ENCODE measurements around the gene SLC10A7. TPM values are rescaled to one million over a fixed set of nuclear protein-coding genes. Genes with fewer than 3 reads are reported as not detected.

The SLC10A7 gene
- total and polyA plus RNA-seq, 2 donors (not counting 1 experiment from before 2014, with no cell fraction given), result 5.7 to 18.3 TPM

GRCh38 chr4:146469022-146469421 is 52.7 kb downstream of the SLC10A7 start:
- H3K4me3 Mint-ChIP-seq, result no peak overlapping the region
- no peak overlapping the region for H3K27ac Mint-ChIP-seq
- peaks cover 2 to 4% of the 10 kb centered on the region in 2 experiments for H3K36me3 ChIP-seq (replicated peaks in 1 of 2; ENCODE audit: control extremely low read depth in 1 of 2, control insufficient read depth in 1 of 2, extremely low read depth in 1 of 2, insufficient read depth in 2 of 2, low read length in 1 of 2)
- intact Hi-C loops (cut with micrococcal nuclease), result no loop called here
- no peaks in the 10 kb centered on the region for H3K9me3 ChIP-seq (ENCODE audit: control extremely low read depth in 1 of 3, control insufficient read depth in 2 of 3, insufficient read depth in 1 of 3, low read length in 2 of 3)
- no peak overlapping the region for H3K4me3 ChIP-seq (ENCODE audit: control extremely low read depth in 1 of 5, extremely low read depth in 1 of 5, insufficient read depth in 1 of 5, low read depth in 2 of 5, low read length in 4 of 5)
- H3K27me3 Mint-ChIP-seq, result no peaks in the 10 kb centered on the region
- DNase-seq, result no peak
- H3K9ac ChIP-seq (ENCODE audit: low read length), result no peak overlapping the region
- ATAC-seq (ENCODE audit: low read depth), result no peak
- ChIA-PET POLR2A (no interaction called here), CTCF (no interaction called here)
- no peaks in the 10 kb centered on the region for H3K27me3 ChIP-seq (replicated peaks in 1 of 4; ENCODE audit: control extremely low read depth in 1 of 4, control insufficient read depth in 3 of 4, insufficient read depth in 4 of 4, low read length in 3 of 4)
- no peak overlapping the region for H3K27ac ChIP-seq (ENCODE audit: low read length in 2 of 2)
- H4K20me1 ChIP-seq (ENCODE audit: control insufficient read depth, insufficient read depth, low read length, poor library complexity, severe bottlenecking), result no peaks in the 10 kb centered on the region
- no peak overlapping the region for H2AFZ ChIP-seq (ENCODE audit: insufficient read depth, low read depth, low read length, poor library complexity, severe bottlenecking)
- H3K79me2 ChIP-seq (ENCODE audit: control insufficient read depth, insufficient read depth, low read length), result no peaks in the 10 kb centered on the region
- H3K4me2 ChIP-seq (replicated peaks; ENCODE audit: low read depth, low read length, poor library complexity, severe bottlenecking), result no peak overlapping the region
- no peaks in the 10 kb centered on the region for H3K9me3 Mint-ChIP-seq (ENCODE audit: insufficient read depth)
- TF ChIP-seq, protein P1, sequence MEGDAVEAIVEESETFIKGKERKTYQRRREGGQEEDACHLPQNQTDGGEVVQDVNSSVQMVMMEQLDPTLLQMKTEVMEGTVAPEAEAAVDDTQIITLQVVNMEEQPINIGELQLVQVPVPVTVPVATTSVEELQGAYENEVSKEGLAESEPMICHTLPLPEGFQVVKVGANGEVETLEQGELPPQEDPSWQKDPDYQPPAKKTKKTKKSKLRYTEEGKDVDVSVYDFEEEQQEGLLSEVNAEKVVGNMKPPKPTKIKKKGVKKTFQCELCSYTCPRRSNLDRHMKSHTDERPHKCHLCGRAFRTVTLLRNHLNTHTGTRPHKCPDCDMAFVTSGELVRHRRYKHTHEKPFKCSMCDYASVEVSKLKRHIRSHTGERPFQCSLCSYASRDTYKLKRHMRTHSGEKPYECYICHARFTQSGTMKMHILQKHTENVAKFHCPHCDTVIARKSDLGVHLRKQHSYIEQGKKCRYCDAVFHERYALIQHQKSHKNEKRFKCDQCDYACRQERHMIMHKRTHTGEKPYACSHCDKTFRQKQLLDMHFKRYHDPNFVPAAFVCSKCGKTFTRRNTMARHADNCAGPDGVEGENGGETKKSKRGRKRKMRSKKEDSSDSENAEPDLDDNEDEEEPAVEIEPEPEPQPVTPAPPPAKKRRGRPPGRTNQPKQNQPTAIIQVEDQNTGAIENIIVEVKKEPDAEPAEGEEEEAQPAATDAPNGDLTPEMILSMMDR (IDR thresholded peaks at IDR 0.05), result no peak
- TF ChIP-seq EZH2 (IDR thresholded peaks at IDR 0.05; ENCODE audit: borderline replicate concordance, insufficient read depth, low read depth, low read length, poor library complexity, severe bottlenecking), result no peak
- no peaks in the 10 kb centered on the region for H3K4me1 ChIP-seq (ENCODE audit: control insufficient read depth in 2 of 2, insufficient read depth in 2 of 2, low read length in 2 of 2)
- no peaks in the 10 kb centered on the region for H3K4me1 Mint-ChIP-seq
- no CpG with 5 or more reads among the region's 1 CpG for WGBS (ENCODE audit: insufficient coverage)

DNA sequence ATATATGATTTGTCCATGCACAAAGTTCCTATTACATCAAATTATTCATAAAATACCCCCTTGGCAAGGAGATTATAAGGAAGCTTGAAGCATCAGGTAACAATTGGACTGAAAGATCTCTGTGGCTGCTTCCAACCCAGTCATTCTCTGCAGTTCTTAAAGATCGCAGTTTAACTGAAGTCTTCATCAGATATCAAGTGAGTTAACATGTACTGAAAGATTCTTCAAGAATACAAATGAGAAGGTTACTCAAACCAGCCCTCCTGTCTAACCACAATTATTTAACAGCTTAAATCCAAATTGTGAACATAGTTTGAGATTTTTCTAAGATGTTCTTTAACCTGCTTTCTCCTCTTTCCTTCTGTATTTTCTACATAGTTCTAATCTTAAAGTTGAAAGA is 56.1 kb downstream of the SLC10A7 start:
- Mint-ChIP-seq H3K9me3 (ENCODE audit: insufficient read depth) (no peaks in the 10 kb centered on the region), H3K27ac (no peak overlapping the region), H3K4me3 (no peak overlapping the region), H3K4me1 (no peaks in the 10 kb centered on the region), H3K27me3 (no peaks in the 10 kb centered on the region)
- ChIA-PET POLR2A (no interaction called here), CTCF (no interaction called here)
- Histone ChIP-seq H3K79me2 (ENCODE audit: control insufficient read depth, insufficient read depth, low read length) (no peaks in the 10 kb centered on the region), H3K4me1 (ENCODE audit: control insufficient read depth in 2 of 2, insufficient read depth in 2 of 2, low read length in 2 of 2) (no peaks in the 10 kb centered on the region), H3K4me3 (ENCODE audit: control extremely low read depth in 1 of 5, extremely low read depth in 1 of 5, insufficient read depth in 1 of 5, low read depth in 2 of 5, low read length in 4 of 5) (no peak overlapping the region), H3K27ac (ENCODE audit: low read length in 2 of 2) (no peak overlapping the region), H3K9ac (ENCODE audit: low read length) (no peak overlapping the region), H2AFZ (ENCODE audit: insufficient read depth, low read depth, low read length, poor library complexity, severe bottlenecking) (no peak overlapping the region), H3K4me2 (replicated peaks; ENCODE audit: low read depth, low read length, poor library complexity, severe bottlenecking) (no peak overlapping the region), H4K20me1 (ENCODE audit: control insufficient read depth, insufficient read depth, low read length, poor library complexity, severe bottlenecking) (no peaks in the 10 kb centered on the region), H3K36me3 (replicated peaks in 1 of 2; ENCODE audit: control extremely low read depth in 1 of 2, control insufficient read depth in 1 of 2, extremely low read depth in 1 of 2, insufficient read depth in 2 of 2, low read length in 1 of 2) (peaks cover 2 to 4% of the 10 kb centered on the region in 2 experiments), H3K27me3 (replicated peaks in 1 of 4; ENCODE audit: control extremely low read depth in 1 of 4, control insufficient read depth in 3 of 4, insufficient read depth in 4 of 4, low read length in 3 of 4) (no peaks in the 10 kb centered on the region), H3K9me3 (ENCODE audit: control extremely low read depth in 1 of 3, control insufficient read depth in 2 of 3, insufficient read depth in 1 of 3, low read length in 2 of 3) (no peaks in the 10 kb centered on the region)
- TF ChIP-seq EZH2 (IDR thresholded peaks at IDR 0.05; ENCODE audit: borderline replicate concordance, insufficient read depth, low read depth, low read length, poor library complexity, severe bottlenecking), result no peak
- TF ChIP-seq, protein P1 (IDR thresholded peaks at IDR 0.05), result no peak
- DNase-seq, result no peak
- intact Hi-C loops (cut with micrococcal nuclease), result no loop called here
- WGBS (ENCODE audit: insufficient coverage), result no CpG with 5 or more reads among the region's 1 CpG
- no peak for ATAC-seq (ENCODE audit: low read depth)

Measured in B cell (primary cell).